BJ (cell line): ENCODE results near the gene CUBN. TPM values are rescaled to one million over a fixed set of nuclear protein-coding genes. Genes with fewer than 3 reads are reported as not detected.
"Not testable (repeated sequence)": the region's sequence is repeated elsewhere in the genome, so short reads cannot be mapped to it uniquely, and the experiment has no call there.

Experiments used
- CTCF ChIA-PET: fragments of 350-600 bp; formaldehyde crosslinking; extraction: SDS; loops from one replicate; lab custom pipeline; 2021; ENCODE audit warnings: antibody characterized with exemption, inconsistent platforms; lab: Yijun Ruan, JAX
- POLR2A ChIA-PET: fragments of 300-600 bp; sonication (Branson Sonifier 250); formaldehyde crosslinking; extraction: SDS; loops from one replicate; lab custom pipeline; 2021; ENCODE audit warnings: antibody characterized with exemption; lab: Charles Lee
- DNase-seq: peaks from one replicate; pipeline ENCODE4 v3.0.0-alpha.2; 2011; ENCODE audit warnings: low read depth
- H3K27me3 ChIP-seq: 2 replicates; pipeline ENCODE4 v1.6.0; 2011; ENCODE audit warnings: low read length; ENCODE audit not compliant: control insufficient read depth, insufficient read depth
- H3K36me3 ChIP-seq: 2 replicates; pipeline ENCODE4 v1.5.1; 2011; ENCODE audit warnings: low read length; ENCODE audit not compliant: control insufficient read depth, insufficient read depth
- H3K4me3 ChIP-seq: 2 replicates; pipeline ENCODE4 v1.5.1; 2011; ENCODE audit warnings: low read depth, mild to moderate bottlenecking, control low read depth, low read length
- polyA plus RNA-seq: library from polyadenylated mRNA; depleted of rRNA; stranded (reverse); fragments of >200 nt; gene quantifications from 2 replicates; pipeline ENCODE4 v1.2.3, GENCODE V29; 2011
- TF ChIP-seq, protein P1 (sequence below): IDR thresholded peaks from 2 replicates; pipeline ENCODE4 v1.5.1; 2011; ENCODE audit warnings: low read depth, mild to moderate bottlenecking, control low read depth, inconsistent platforms, low read length, moderate library complexity; ENCODE audit not compliant: insufficient read depth

Gene CUBN
- polyA plus RNA-seq, 1 experiment = 0.39 TPM

DNA sequence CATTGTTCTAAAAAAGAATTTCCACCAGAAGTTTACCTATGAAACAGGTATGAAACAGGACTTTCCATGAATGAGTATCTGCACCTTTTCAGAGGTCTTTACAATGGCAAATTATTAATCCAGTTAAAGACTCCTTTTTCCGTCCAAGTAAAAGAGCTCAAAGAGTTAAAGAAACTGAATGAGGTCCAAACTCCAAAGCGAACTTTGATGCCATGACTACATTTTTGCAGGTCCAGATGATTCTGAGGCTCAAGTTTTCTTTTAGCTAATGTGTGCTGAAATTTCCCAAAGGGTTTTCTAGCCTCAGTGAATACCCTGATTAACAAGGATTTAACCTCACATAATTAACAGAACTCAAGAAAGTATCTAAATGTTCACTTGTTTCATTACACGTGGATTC, 9.8 kb downstream of the CUBN start:
- CTCF ChIA-PET = no interaction called here
- DNase-seq = no peak
- H3K36me3 ChIP-seq = no peaks in the 10 kb centered on the region
- TF ChIP-seq, protein P1, sequence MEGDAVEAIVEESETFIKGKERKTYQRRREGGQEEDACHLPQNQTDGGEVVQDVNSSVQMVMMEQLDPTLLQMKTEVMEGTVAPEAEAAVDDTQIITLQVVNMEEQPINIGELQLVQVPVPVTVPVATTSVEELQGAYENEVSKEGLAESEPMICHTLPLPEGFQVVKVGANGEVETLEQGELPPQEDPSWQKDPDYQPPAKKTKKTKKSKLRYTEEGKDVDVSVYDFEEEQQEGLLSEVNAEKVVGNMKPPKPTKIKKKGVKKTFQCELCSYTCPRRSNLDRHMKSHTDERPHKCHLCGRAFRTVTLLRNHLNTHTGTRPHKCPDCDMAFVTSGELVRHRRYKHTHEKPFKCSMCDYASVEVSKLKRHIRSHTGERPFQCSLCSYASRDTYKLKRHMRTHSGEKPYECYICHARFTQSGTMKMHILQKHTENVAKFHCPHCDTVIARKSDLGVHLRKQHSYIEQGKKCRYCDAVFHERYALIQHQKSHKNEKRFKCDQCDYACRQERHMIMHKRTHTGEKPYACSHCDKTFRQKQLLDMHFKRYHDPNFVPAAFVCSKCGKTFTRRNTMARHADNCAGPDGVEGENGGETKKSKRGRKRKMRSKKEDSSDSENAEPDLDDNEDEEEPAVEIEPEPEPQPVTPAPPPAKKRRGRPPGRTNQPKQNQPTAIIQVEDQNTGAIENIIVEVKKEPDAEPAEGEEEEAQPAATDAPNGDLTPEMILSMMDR = no peak
- no peak overlapping the region for H3K4me3 ChIP-seq
- H3K27me3 ChIP-seq = no peaks in the 10 kb centered on the region
- POLR2A ChIA-PET = no interaction called here

DNA sequence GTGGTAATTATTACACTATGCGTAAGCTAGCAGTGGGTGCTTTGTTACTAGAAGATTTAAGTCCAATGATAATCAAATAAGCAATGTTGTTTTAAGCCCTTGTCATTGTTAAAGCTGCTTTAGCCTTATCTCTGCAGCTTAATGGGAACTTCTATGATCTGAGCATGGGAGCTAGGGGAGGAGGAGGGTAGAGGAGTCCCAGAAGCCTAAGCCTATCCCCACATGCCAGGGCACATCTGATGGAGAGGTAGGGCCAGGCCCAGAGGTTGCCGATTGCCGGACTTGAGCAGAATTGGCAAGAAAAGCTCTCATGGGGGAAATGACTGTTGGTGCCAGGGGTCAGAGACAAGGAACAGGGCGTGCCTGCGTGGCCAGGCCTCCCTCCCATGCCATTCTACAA, 13.4 kb downstream of the CUBN start:
- Histone ChIP-seq H3K27me3 (no peaks in the 10 kb centered on the region), H3K36me3 (no peaks in the 10 kb centered on the region), H3K4me3 (no peak overlapping the region)
- ChIA-PET POLR2A (no interaction called here), CTCF (interaction anchor here (0.6 to 1.1 kb wide), 2 partner anchors 273 to 1735 kb away, joined by 3 to 5 read pairs; no protein-coding TSS in a partner anchor)
- TF ChIP-seq, protein P1 = no peak
- no peak for DNase-seq

DNA sequence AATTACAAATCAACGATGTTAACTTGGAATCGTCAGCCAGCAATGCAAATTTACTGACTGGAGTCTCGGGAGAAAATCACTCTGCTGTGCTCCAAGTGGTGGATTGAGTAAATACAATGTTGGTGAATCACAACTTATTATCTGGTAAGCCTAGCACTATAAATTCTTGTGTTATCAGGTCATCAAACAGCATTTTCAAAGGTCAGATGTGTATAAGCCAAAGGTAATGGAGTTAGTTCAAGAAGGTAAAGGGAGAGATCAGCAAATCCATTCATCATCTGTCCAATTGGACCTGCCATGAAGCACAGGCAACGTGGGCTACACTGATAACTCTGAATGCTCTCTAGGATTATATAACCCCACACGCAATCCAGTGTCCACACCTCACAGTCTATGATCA, 13.9 kb downstream of the CUBN start:
- ChIA-PET CTCF (interaction anchor here (0.6 to 1.2 kb wide), 2 partner anchors 125 to 1734 kb away, joined by 4 to 5 read pairs; no protein-coding TSS in a partner anchor), POLR2A (no interaction called here)
- TF ChIP-seq, protein P1 = peak; percentile 25; the same call in 1 of the 2 replicates
- no peak for DNase-seq
- Histone ChIP-seq H3K4me3 (no peak overlapping the region), H3K27me3 (no peaks in the 10 kb centered on the region), H3K36me3 (no peaks in the 10 kb centered on the region)

DNA sequence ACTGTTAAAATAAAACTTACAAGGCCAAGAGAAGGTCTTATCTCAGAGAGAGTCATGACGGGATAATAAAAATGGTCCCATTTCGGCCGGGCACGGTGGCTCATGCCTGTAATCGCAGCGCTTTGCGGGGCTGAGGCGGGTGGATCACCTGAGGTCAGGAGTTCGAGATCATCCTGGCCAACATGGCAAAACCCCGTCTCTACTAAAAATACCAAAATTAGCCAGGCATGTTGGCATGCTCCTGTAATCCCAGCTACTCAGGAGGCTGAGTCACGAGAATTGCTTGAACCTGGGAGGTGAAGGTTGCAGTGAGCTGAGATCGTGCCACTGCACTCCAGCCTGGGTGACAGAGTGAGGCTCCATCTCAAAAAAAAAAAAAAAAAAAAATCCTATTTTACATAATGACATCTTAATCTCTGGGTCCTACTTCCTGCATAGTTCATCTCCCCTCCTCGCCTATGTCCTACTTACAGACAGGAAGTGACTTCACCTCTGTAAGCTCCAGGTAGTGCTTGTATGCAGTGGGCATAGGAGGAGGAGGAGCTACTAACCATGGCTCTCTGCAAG, 14.7 kb downstream of the CUBN start:
- CTCF ChIA-PET = interaction anchor here (1.2 kb wide), 1 partner anchor 125 kb away, joined by 4 read pairs; no protein-coding TSS in a partner anchor
- H3K27me3 ChIP-seq, H3K4me3 ChIP-seq, POLR2A ChIA-PET, H3K36me3 ChIP-seq, DNase-seq: not testable (repeated sequence)

DNA sequence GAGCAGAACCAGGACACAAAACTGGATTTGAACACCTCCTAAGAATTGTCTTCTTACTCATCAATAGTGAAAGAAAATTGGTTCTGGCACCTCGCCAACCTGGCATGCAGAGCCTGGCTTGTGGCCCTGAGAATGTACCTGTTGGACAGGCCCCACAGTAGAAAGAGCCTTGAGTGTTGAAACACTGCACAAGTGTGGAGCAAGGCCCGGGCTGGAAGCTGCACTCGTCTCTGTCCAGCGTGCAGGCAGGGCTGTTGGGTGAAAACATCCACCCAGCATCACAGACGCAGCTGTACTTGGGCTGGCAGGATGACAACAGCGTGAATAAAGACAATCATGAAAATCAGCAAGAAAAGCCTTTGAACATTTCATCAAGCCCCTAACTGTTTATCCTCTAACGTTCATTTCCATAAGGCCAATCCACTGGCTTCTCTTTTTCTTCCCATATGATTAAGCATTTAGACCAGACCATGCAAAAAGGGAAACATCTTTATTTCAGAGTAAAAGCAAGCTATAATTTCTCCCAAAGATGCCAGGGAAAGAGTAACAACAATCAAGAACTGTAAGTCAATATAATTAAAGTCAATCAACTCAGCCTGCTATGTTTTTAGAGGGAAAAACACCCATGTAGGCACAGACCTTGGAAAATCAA, 15.6 kb downstream of the CUBN start:
- no peak overlapping the region for H3K4me3 ChIP-seq
- TF ChIP-seq, protein P1 = no peak
- no peak for DNase-seq
- no peaks in the 10 kb centered on the region for H3K27me3 ChIP-seq
- CTCF ChIA-PET = interaction anchor here (0.6 to 1.2 kb wide), 2 partner anchors 9 to 285 kb away, joined by 3 read pairs; no protein-coding TSS in a partner anchor
- H3K36me3 ChIP-seq = no peaks in the 10 kb centered on the region
- POLR2A ChIA-PET = no interaction called here
